Panc1 (cell line): ENCODE data around the gene PDE1C. TPM values are rescaled to one million over a fixed set of nuclear protein-coding genes. Genes with fewer than 3 reads are reported as not detected.

ENCODE experiments used
- ATAC-seq: fragments of 200-7000 bp; cut with Tn5 transposase; 2 replicates; pipeline ENCODE4 v1.9.1; 2020; ENCODE audit warnings: mild to moderate bottlenecking, moderate library complexity
- BruUV-seq: library from RNA; stranded (reverse); fragments of 400-500 nt; replicated peaks from 2 replicates; lab custom pipeline; 2021; lab: Mats Ljungman, UMichigan
- CTCF ChIA-PET: fragments of 300-600 bp; sonication (Branson Sonifier 250); formaldehyde crosslinking; loops from one replicate; lab custom pipeline; 2022; ENCODE audit warnings: antibody characterized with exemption; lab: Charles Lee
- POLR2A ChIA-PET: fragments of 300-600 bp; sonication (Branson Sonifier 250); formaldehyde crosslinking; loops from one replicate; lab custom pipeline; 2022; ENCODE audit warnings: antibody characterized with exemption; lab: Charles Lee
- DNase-seq: peaks from one replicate; pipeline ENCODE4 v3.0.0-alpha.2; 2010; ENCODE audit warnings: low read depth, low spot score
- H3K27ac ChIP-seq: 2 replicates; pipeline ENCODE4 v1.5.1; 2011; ENCODE audit warnings: mild to moderate bottlenecking, low read length, inconsistent platforms
- H3K27me3 ChIP-seq: fragments of 200-500 bp; sonication (Bioruptor generic); 2 replicates; pipeline ENCODE4 v1.6.0; 2014; ENCODE audit warnings: low read length, inconsistent platforms; ENCODE audit not compliant: control insufficient read depth, insufficient read depth
- H3K36me3 ChIP-seq: fragments of 200-500 bp; sonication (Bioruptor generic); 2 replicates; pipeline ENCODE4 v1.5.1; 2014; ENCODE audit warnings: inconsistent platforms, mild to moderate bottlenecking, low read length, moderate library complexity; ENCODE audit not compliant: control insufficient read depth, insufficient read depth
- H3K4me1 ChIP-seq: 2 replicates; pipeline ENCODE4 v1.5.1; 2011; ENCODE audit warnings: inconsistent platforms, mild to moderate bottlenecking, low read length, moderate library complexity; ENCODE audit not compliant: control insufficient read depth, insufficient read depth
- H3K4me3 ChIP-seq, 2 experiments: 2 replicates each; pipeline ENCODE4 v1.5.1; 2011 to 2012; ENCODE audit warnings: low read depth in 2 of 2, low read length in 2 of 2, mild to moderate bottlenecking in 2 of 2, inconsistent platforms in 1 of 2, moderate library complexity in 1 of 2
- H3K9me3 ChIP-seq: fragments of 200-500 bp; sonication (Bioruptor generic); 2 replicates; pipeline ENCODE4 v1.5.1; 2014; ENCODE audit warnings: low read depth, mild to moderate bottlenecking, inconsistent platforms, low read length, moderate library complexity; ENCODE audit not compliant: control insufficient read depth, insufficient read depth
- CTCF ChIP-seq: fragments of 450-650 bp; IDR thresholded peaks from 2 replicates; pipeline ENCODE4 v1.5.1; 2017; ENCODE audit warnings: mild to moderate bottlenecking
- POLR2AphosphoS5 ChIP-seq: IDR thresholded peaks from 2 replicates; pipeline ENCODE4 v1.6.1; 2012; ENCODE audit warnings: mild to moderate bottlenecking, low read depth, low read length, moderate library complexity
- REST ChIP-seq, 2 experiments: IDR thresholded peaks; 2 replicates each; pipeline ENCODE4 v1.6.1; 2011 to 2012; ENCODE audit warnings: low read depth in 2 of 2, control low read depth in 1 of 2, low read length in 1 of 2, mild to moderate bottlenecking in 1 of 2, moderate library complexity in 1 of 2; ENCODE audit not compliant: insufficient read depth in 1 of 2
- SIN3A ChIP-seq: IDR thresholded peaks from 2 replicates; pipeline ENCODE4 v1.6.1; 2012; ENCODE audit warnings: low read depth, mild to moderate bottlenecking, low read length, moderate library complexity, borderline replicate concordance; ENCODE audit not compliant: insufficient read depth
- TCF7L2 ChIP-seq: IDR thresholded peaks from 2 replicates; pipeline ENCODE4 v1.6.1; 2011; ENCODE audit warnings: mild to moderate bottlenecking, low read depth, low read length, inconsistent platforms
- in situ Hi-C: cut with HindIII; loops from 2 replicates; pipeline ENCODE4 v1.10.0; 2016; ENCODE audit warnings: low sequenced_read_pairs, low pct_unique_long_range_greater_than_20kb
- intact Hi-C: fragments of 100-400 bp; cut with micrococcal nuclease; formaldehyde crosslinking; loops from one replicate; pipeline ENCODE4 v1.10.0; 2022; ENCODE audit not compliant: unreplicated experiment
- total RNA-seq: library from RNA; stranded (reverse); gene quantifications from one replicate; pipeline ENCODE4 v1.2.1, GENCODE V29; 2021; ENCODE audit not compliant: unreplicated experiment

PDE1C gene
- total RNA-seq, 1 experiment from 2014 or later: not detected

- H3K4me1 ChIP-seq: no peaks in the 10 kb centered on the region
- no peaks in the 10 kb centered on the region for H3K36me3 ChIP-seq
- H3K4me3 ChIP-seq: no peak overlapping the region
- H3K9me3 ChIP-seq: no peaks in the 10 kb centered on the region
- TF ChIP-seq TCF7L2: no peak
- no peak for TF ChIP-seq CTCF
- TF ChIP-seq POLR2AphosphoS5: no peak
- TF ChIP-seq REST (IDR thresholded peaks at IDR 0.05; ENCODE audit: insufficient read depth in 1 of 2, low read depth in 2 of 2, low read length in 1 of 2): no peak
- ATAC-seq: no peak
- no TSS peak for BruUV-seq
- POLR2A ChIA-PET: no interaction called here
- no peak overlapping the region for H3K27ac ChIP-seq
- intact Hi-C loops (no loop called here), in situ Hi-C loops (no loop called here)
- H3K27me3 ChIP-seq: no peaks in the 10 kb centered on the region
- no peak for DNase-seq
- CTCF ChIA-PET: no interaction called here
Observed at GRCh38 chr7:31933481-31933880, 136.7 kb downstream of the PDE1C start.

DNA sequence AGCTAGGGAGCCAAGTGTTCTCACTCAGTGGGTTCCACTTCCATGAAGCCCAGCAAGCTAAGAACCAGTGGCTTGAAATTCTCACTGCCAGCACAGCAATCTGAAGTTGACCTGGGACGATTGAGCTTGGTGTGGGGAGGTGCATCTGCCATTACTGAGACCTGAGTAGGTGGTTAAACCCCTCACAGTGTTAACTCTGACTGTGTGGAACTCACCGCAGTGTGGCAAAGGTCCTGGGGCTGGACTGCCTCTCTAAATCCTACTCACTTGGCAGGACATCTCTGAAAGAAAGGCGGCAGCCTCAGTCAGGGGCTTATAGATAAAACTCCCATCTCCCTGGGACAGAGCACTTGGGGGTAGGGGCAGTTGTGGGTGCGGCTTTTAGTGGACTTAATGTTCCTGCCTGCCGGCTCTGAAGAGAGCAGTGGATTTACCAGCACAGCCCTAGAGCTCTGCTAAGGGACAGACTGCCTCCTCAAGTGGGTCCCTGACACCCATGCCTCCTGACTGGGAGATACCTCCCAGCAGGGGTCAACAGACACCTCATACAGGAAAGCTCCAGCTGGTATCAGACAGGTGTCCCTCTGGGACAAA is 143.1 kb downstream of the PDE1C start:
- no TSS peak for BruUV-seq
- intact Hi-C loops: no loop called here
- no peak overlapping the region for H3K27ac ChIP-seq
- no peaks in the 10 kb centered on the region for H3K9me3 ChIP-seq
- no peak for ATAC-seq
- H3K36me3 ChIP-seq: no peaks in the 10 kb centered on the region
- POLR2A ChIA-PET: no interaction called here
- in situ Hi-C loops: no loop called here
- CTCF ChIA-PET: no interaction called here
- H3K4me3 ChIP-seq: no peak overlapping the region
- TF ChIP-seq SIN3A (no peak), POLR2AphosphoS5 (no peak), REST (IDR thresholded peaks at IDR 0.05; ENCODE audit: insufficient read depth in 1 of 2, low read depth in 2 of 2, low read length in 1 of 2) (no peak), TCF7L2 (no peak), CTCF (no peak)
- H3K27me3 ChIP-seq: no peaks in the 10 kb centered on the region
- no peak for DNase-seq
- H3K4me1 ChIP-seq: no peaks in the 10 kb centered on the region
